ENCODE data around the gene ATRX. TPM values are rescaled to one million over a fixed set of nuclear protein-coding genes. Genes with fewer than 3 reads are reported as not detected.

ATRX gene
- total RNA-seq, 1 donor from 2014 or later, result 120 TPM

GRCh38 chrX:77595848-77596247 is 190.2 kb downstream of the ATRX start:
- POLR2A ChIA-PET, result interaction anchor here (1.1 kb wide), 1 partner anchor 15 kb away, joined by 3 read pairs; no protein-coding TSS in a partner anchor
- no peak for ATAC-seq (ENCODE audit: low read depth)
- TF ChIP-seq CTCF (IDR thresholded peaks at IDR 0.05), result no peak
- peaks cover 2% of the 10 kb centered on the region for H3K9me3 Mint-ChIP-seq
- peaks cover 7% of the 10 kb centered on the region for H3K4me1 Mint-ChIP-seq
- no peak overlapping the region for H3K27ac Mint-ChIP-seq
- CTCF ChIA-PET, result no interaction called here
- intact Hi-C loops (cut with micrococcal nuclease), result no loop called here
- no peak overlapping the region for H3K4me3 Mint-ChIP-seq
- peaks cover 52% of the 10 kb centered on the region for H3K36me3 Mint-ChIP-seq (ENCODE audit: low read depth)
- H3K27me3 Mint-ChIP-seq, result no peaks in the 10 kb centered on the region
- no peak for DNase-seq

- intact Hi-C loops (cut with micrococcal nuclease), result no loop called here
- Mint-ChIP-seq H3K27me3 (no peaks in the 10 kb centered on the region), H3K4me3 (no peak overlapping the region), H3K9me3 (no peaks in the 10 kb centered on the region), H3K27ac (no peak overlapping the region), H3K36me3 (ENCODE audit: low read depth) (peaks cover 43% of the 10 kb centered on the region), H3K4me1 (no peaks in the 10 kb centered on the region)
- ChIA-PET POLR2A (no interaction called here), CTCF (no interaction called here)
- ATAC-seq (ENCODE audit: low read depth), result no peak
- DNase-seq, result no peak
- TF ChIP-seq CTCF (IDR thresholded peaks at IDR 0.05), result no peak
Observed at GRCh38 chrX:77572322-77572721, 213.7 kb downstream of the ATRX start.

GRCh38 chrX:77565278-77565677 is 220.7 kb downstream of the ATRX start:
- ChIA-PET CTCF (no interaction called here), POLR2A (no interaction called here)
- no peak for DNase-seq
- H3K9me3 Mint-ChIP-seq, result no peaks in the 10 kb centered on the region
- peaks cover 44% of the 10 kb centered on the region for H3K36me3 Mint-ChIP-seq (ENCODE audit: low read depth)
- intact Hi-C loops (cut with micrococcal nuclease), result no loop called here
- TF ChIP-seq CTCF (IDR thresholded peaks at IDR 0.05), result no peak
- no peak overlapping the region for H3K4me3 Mint-ChIP-seq
- no peak overlapping the region for H3K27ac Mint-ChIP-seq
- no peaks in the 10 kb centered on the region for H3K4me1 Mint-ChIP-seq
- ATAC-seq (ENCODE audit: low read depth), result no peak
- no peaks in the 10 kb centered on the region for H3K27me3 Mint-ChIP-seq

- H3K4me1 Mint-ChIP-seq, result no peaks in the 10 kb centered on the region
- POLR2A ChIA-PET, result no interaction called here
- H3K27me3 Mint-ChIP-seq, result no peaks in the 10 kb centered on the region
Observed at GRCh38 chrX:77564823-77565222, 221.2 kb downstream of the ATRX start.

GRCh38 chrX:77561372-77561771 is 224.6 kb downstream of the ATRX start:
- Mint-ChIP-seq H3K9me3 (no peaks in the 10 kb centered on the region), H3K36me3 (ENCODE audit: low read depth) (peaks cover 28% of the 10 kb centered on the region), H3K4me1 (no peaks in the 10 kb centered on the region), H3K27me3 (no peaks in the 10 kb centered on the region), H3K4me3 (no peak overlapping the region), H3K27ac (no peak overlapping the region)
- ChIA-PET POLR2A (no interaction called here), CTCF (no interaction called here)
- DNase-seq, result no peak
- intact Hi-C loops (cut with micrococcal nuclease), result no loop called here
- TF ChIP-seq CTCF (IDR thresholded peaks at IDR 0.05), result no peak
- ATAC-seq (ENCODE audit: low read depth), result no peak

More at GRCh38 chrX:77564823-77565222, 221.2 kb downstream of the ATRX start:
- DNase-seq, result no peak
- Mint-ChIP-seq H3K36me3 (ENCODE audit: low read depth) (peaks cover 44% of the 10 kb centered on the region), H3K27ac (no peak overlapping the region), H3K4me3 (no peak overlapping the region), H3K9me3 (no peaks in the 10 kb centered on the region)
- ATAC-seq (ENCODE audit: low read depth), result no peak
- CTCF ChIA-PET, result no interaction called here
- intact Hi-C loops (cut with micrococcal nuclease), result no loop called here
- no peak for TF ChIP-seq CTCF (IDR thresholded peaks at IDR 0.05)
